ENCODE data around the gene PMPCA.

PMPCA gene

DNA sequence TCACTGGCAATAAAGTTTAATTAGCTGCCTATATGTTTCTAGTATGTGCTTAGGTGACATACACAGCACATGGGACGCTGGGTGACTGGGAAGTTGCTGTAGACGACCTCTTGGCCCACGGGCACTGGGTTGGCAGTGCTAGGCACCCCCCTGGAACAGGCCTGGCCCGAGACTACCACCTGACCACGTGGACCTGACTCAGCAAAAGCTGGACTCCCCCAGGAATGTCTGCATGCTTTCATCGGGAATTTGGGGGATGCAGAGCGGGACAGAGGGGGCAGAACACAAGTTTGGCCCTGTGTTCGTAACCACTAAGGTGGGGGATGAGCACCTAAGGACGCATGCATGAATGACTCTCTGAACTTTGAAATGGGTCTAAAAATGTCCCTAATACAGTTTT, 45.8 kb downstream of the PMPCA start:
- DNase-seq (ENCODE audit: low spot score) = no peak

- no peak for DNase-seq (ENCODE audit: low spot score)
Measured at GRCh38 chr9:136457326-136457725, 46.9 kb downstream of the PMPCA start.

DNA sequence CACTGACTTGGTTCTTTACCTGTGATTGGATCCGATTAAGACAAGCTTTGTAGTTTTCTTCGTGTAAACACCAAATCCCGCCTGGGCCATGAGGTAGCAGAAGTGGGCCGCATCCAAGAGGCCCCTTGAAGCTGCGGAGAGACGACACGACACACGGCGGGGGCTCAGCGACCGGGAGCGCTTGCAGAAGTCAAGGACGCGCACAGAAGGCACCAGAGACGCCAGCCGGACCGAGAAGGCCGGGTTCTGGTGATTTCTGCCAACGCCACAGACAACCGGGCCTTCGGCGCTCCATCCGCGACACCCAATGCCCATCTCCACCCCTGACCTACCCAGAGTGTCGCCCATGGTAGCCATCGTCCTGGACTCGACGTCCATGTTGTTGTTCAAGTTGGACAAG, 49.0 kb downstream of the PMPCA start:
- DNase-seq (ENCODE audit: low spot score) = no peak

- no peak for DNase-seq (ENCODE audit: low spot score)
Measured at GRCh38 chr9:136460772-136461325, 50.4 kb downstream of the PMPCA start.

DNA sequence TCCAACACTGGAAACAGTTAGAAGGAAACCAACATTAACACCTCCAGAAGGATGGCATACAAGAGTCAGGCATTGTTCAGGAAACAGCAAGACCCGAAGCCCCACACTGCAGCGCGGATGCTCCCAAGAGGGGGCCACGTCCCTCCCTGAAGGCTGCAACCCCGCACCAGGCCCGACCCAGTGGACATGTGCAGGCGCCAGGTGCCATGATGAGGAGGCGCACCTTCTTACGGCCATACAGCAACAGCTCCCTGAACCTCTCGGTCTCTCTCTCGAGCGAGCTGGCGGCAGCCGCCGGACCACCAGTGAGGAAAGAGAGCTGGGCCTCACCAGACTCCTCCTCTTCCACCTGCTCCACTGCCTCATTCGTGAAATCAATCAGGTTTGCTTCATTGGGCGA, 52.2 kb downstream of the PMPCA start:
- DNase-seq (ENCODE audit: low spot score) = no peak

- DNase-seq (ENCODE audit: low spot score) = no peak
Measured at GRCh38 chr9:136463578-136463977, 53.1 kb downstream of the PMPCA start.

GRCh38 chr9:136464241-136464640, 53.8 kb downstream of the PMPCA start:
- DNase-seq (ENCODE audit: low spot score) = no peak

DNA sequence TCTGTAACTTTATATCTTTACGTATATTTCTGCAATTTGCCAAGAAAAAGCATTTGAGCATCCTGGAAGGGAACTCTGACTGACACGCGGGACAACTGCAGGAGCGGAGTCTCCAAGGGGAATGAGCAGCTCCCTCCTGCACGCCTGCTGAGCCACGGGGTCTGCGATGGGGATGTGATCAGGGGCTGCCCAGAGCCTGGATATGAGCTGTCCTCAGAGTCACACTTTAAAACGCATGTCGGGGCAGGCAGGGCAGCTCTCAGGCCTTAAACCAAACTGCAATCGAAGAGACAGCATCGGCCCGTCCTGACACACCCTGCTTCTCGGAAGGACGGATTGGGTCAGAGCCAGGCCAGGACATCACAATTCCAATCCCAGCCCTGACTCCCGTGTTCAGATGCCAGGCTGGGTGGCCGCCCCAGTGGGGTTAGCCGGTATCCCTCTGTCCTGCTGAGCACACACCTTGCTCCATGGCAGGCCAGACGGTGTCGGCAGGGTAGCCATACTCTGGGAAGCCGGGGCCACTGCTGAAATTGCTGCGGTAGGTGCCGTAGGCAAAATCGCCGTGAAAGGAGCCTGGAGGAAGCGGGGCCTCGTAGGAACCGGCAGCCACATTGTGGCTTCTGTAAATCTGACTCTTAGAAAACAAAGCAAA, 55.2 kb downstream of the PMPCA start:
- no peak for DNase-seq (ENCODE audit: low spot score)

DNA sequence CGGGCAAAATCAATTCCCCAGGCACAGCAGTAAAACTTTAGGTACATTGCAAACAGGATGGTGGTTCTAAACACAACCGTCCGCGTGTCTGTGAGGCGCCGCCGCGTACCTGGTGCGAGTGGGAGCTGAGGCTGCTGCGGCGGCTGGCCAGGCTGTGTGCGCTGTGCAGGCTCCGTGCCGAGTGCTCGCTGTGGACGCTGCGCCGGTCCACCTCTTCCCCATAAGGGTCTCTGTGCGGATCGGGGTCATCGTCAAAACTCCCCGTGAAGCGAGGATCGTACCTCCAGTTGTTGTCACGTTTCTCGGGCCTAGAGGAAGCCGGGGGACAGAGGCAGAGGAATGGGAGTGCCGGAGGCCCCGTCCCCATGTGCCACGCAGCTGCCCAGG, 55.7 kb downstream of the PMPCA start:
- no peak for DNase-seq (ENCODE audit: low spot score)

DNA sequence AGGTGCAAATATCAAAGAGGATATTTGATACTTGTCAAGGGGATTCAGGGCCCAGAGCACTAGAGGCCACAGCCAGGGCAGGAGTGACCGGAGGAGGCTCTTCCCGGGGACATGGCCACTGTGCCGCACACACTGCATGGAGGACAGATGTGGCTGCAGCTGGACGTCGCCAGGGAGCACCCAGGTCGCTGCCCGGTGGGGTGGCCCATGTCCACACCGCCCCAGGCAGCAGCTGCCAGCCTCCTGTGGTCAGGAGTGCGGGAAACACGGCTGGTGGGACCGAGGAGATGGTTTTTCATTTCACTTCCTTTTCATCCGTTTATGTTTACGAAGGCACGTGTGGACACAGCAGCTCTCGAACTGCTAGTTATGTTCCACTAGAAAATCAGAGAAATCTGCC, 57.3 kb downstream of the PMPCA start:
- DNase-seq (ENCODE audit: low spot score) = no peak

- no peak for DNase-seq (ENCODE audit: low spot score)
Measured at GRCh38 chr9:136470356-136470755, 59.9 kb downstream of the PMPCA start.

GRCh38 chr9:136470792-136471469, 60.5 kb downstream of the PMPCA start:
- peak; percentile 9 for DNase-seq (ENCODE audit: low spot score)

- no peak for DNase-seq (ENCODE audit: low spot score)
Measured at GRCh38 chr9:136471802-136472487, 61.5 kb downstream of the PMPCA start.

- DNase-seq (ENCODE audit: low spot score) = no peak
Measured at GRCh38 chr9:136472640-136473353, 62.3 kb downstream of the PMPCA start.

GRCh38 chr9:136473354-136473721, 62.9 kb downstream of the PMPCA start:
- DNase-seq (ENCODE audit: low spot score) = no peak

Data from hematopoietic multipotent progenitor cell treated with erythropoietin and hydrocortisone succinate and interleukin-3 and kit ligand, for 15 days (in vitro differentiated cells).